Activated CD4-positive, alpha-beta T cell treated with anti-CD3 and anti-CD28 coated beads, Interleukin-2, amount 10 ng/mL, durations not matched to agents 7 days and 5 days (primary cell): ENCODE data around the gene FFAR1. TPM values are rescaled to one million over a fixed set of nuclear protein-coding genes. Genes with fewer than 3 reads are reported as not detected.
A peak's percentile ranks its signal among the peaks of the same experiment; 100 is the strongest.
"Not testable (repeated sequence)": the region's sequence is repeated elsewhere in the genome, so short reads cannot be mapped to it uniquely, and the experiment has no call there.

ENCODE experiments used
- CTCF ChIA-PET: fragments of 350-600 bp; sonication (Branson Sonifier 250); formaldehyde crosslinking; loops from one replicate; lab custom pipeline; 2021; ENCODE audit warnings: antibody characterized with exemption; lab: Charles Lee
- POLR2A ChIA-PET: fragments of 350-600 bp; sonication (Branson Sonifier 250); formaldehyde crosslinking; loops from one replicate; lab custom pipeline; 2021; ENCODE audit warnings: antibody characterized with exemption; lab: Charles Lee
- DNase-seq: peaks from one replicate; pipeline ENCODE4 v3.0.0-alpha.2; 2020
- H3K27ac Mint-ChIP-seq: one replicate; pipeline ENCODE4 v1.8.0; 2021; ENCODE audit warnings: mild to moderate bottlenecking, moderate library complexity, mixed read lengths
- H3K27me3 Mint-ChIP-seq: one replicate; pipeline ENCODE4 v1.8.0; 2021; ENCODE audit warnings: mixed read lengths
- H3K36me3 Mint-ChIP-seq: one replicate; pipeline ENCODE4 v1.8.0; 2021; ENCODE audit warnings: low read depth, mixed read lengths
- H3K4me1 Mint-ChIP-seq: one replicate; pipeline ENCODE4 v1.8.0; 2021; ENCODE audit warnings: mixed read lengths
- H3K4me3 Mint-ChIP-seq: one replicate; pipeline ENCODE4 v1.8.0; 2021; ENCODE audit warnings: mild to moderate bottlenecking, moderate library complexity, mixed read lengths
- H3K9me3 Mint-ChIP-seq: one replicate; pipeline ENCODE4 v1.8.0; 2021; ENCODE audit warnings: mixed read lengths
- total RNA-seq, 2 experiments: library from RNA; stranded (reverse); gene quantifications; one replicate each; pipeline ENCODE4 v1.2.3, GENCODE V29; 2021

The FFAR1 gene
- total RNA-seq, 2 experiments from 2014 or later = not detected

- H3K4me1 Mint-ChIP-seq = peaks cover 42% of the 10 kb centered on the region
- no peak for DNase-seq
- ChIA-PET CTCF (interaction anchor here (0.5 to 1.6 kb wide), 4 partner anchors 35 to 138 kb away, joined by 3 to 4 read pairs (median 4); no protein-coding TSS in a partner anchor), POLR2A (no interaction called here)
- no peaks in the 10 kb centered on the region for H3K27me3 Mint-ChIP-seq
- no peaks in the 10 kb centered on the region for H3K9me3 Mint-ChIP-seq
- no peaks in the 10 kb centered on the region for H3K36me3 Mint-ChIP-seq
- no peak overlapping the region for H3K27ac Mint-ChIP-seq
- no peak overlapping the region for H3K4me3 Mint-ChIP-seq
Measured at GRCh38 chr19:35348911-35349611, 1.4 kb downstream of the FFAR1 start.

- CTCF ChIA-PET = interaction anchor here (0.5 to 1.2 kb wide), 2 partner anchors 118 to 139 kb away, joined by 3 to 4 read pairs; no protein-coding TSS in a partner anchor
- H3K27ac Mint-ChIP-seq = no peak overlapping the region
- H3K4me1 Mint-ChIP-seq = peaks cover 42% of the 10 kb centered on the region
- no peak for DNase-seq
- H3K36me3 Mint-ChIP-seq = no peaks in the 10 kb centered on the region
- no peak overlapping the region for H3K4me3 Mint-ChIP-seq
- no peaks in the 10 kb centered on the region for H3K9me3 Mint-ChIP-seq
- POLR2A ChIA-PET = no interaction called here
- no peaks in the 10 kb centered on the region for H3K27me3 Mint-ChIP-seq
Measured at GRCh38 chr19:35349614-35350521, 2.2 kb downstream of the FFAR1 start.

- CTCF ChIA-PET = no interaction called here
- POLR2A ChIA-PET = no interaction called here
- Mint-ChIP-seq H3K4me3 (no peak overlapping the region), H3K36me3 (no peaks in the 10 kb centered on the region), H3K4me1 (peaks cover 42% of the 10 kb centered on the region), H3K9me3 (no peaks in the 10 kb centered on the region), H3K27ac (no peak overlapping the region), H3K27me3 (no peaks in the 10 kb centered on the region)
- DNase-seq = no peak
Measured at GRCh38 chr19:35350591-35350990, 2.9 kb downstream of the FFAR1 start.

- H3K4me3 Mint-ChIP-seq = no peak overlapping the region
- no peaks in the 10 kb centered on the region for H3K9me3 Mint-ChIP-seq
- H3K27me3 Mint-ChIP-seq = no peaks in the 10 kb centered on the region
- peak overlapping the region; percentile 46 for H3K27ac Mint-ChIP-seq
- DNase-seq = no peak
- peaks cover 32% of the 10 kb centered on the region for H3K4me1 Mint-ChIP-seq
- ChIA-PET POLR2A (no interaction called here), CTCF (interaction anchor here (0.6 to 0.8 kb wide), 2 partner anchors 73 to 978 kb away, joined by 3 read pairs; no protein-coding TSS in a partner anchor)
- H3K36me3 Mint-ChIP-seq = no peaks in the 10 kb centered on the region
Measured at GRCh38 chr19:35351411-35352176, 3.9 kb downstream of the FFAR1 start.

- no peak overlapping the region for H3K4me3 Mint-ChIP-seq
- ChIA-PET POLR2A (no interaction called here), CTCF (interaction anchor here (0.6 to 2.2 kb wide), 11 partner anchors 12 to 979 kb away, joined by 3 to 11 read pairs (median 3); no protein-coding TSS in a partner anchor)
- peaks cover 27% of the 10 kb centered on the region for H3K4me1 Mint-ChIP-seq
- no peaks in the 10 kb centered on the region for H3K9me3 Mint-ChIP-seq
- no peaks in the 10 kb centered on the region for H3K36me3 Mint-ChIP-seq
- no peak for DNase-seq
- H3K27me3 Mint-ChIP-seq = no peaks in the 10 kb centered on the region
- H3K27ac Mint-ChIP-seq = no peak overlapping the region
Measured at GRCh38 chr19:35352177-35352447, 4.4 kb downstream of the FFAR1 start.

- Mint-ChIP-seq H3K36me3 (no peaks in the 10 kb centered on the region), H3K9me3 (no peaks in the 10 kb centered on the region), H3K4me1 (peaks cover 21% of the 10 kb centered on the region), H3K4me3 (no peak overlapping the region), H3K27ac (no peak overlapping the region), H3K27me3 (no peaks in the 10 kb centered on the region)
- CTCF ChIA-PET = interaction anchor here (0.5 to 2.2 kb wide), 27 partner anchors 11 to 578 kb away, joined by 3 to 11 read pairs (median 3); partner anchors contain the start of gene FXYD1
- POLR2A ChIA-PET = no interaction called here
- peak; percentile 77 for DNase-seq
Measured at GRCh38 chr19:35352448-35353304, 5.0 kb downstream of the FFAR1 start.

GRCh38 chr19:35353635-35354034 is 5.9 kb downstream of the FFAR1 start:
- ChIA-PET CTCF (interaction anchor here (0.7 to 2.2 kb wide), 17 partner anchors 10 to 215 kb away, joined by 3 to 11 read pairs (median 4); partner anchors contain the start of gene FXYD1), POLR2A (no interaction called here)
- Mint-ChIP-seq H3K27ac (no peak overlapping the region), H3K27me3 (no peaks in the 10 kb centered on the region), H3K36me3 (no peaks in the 10 kb centered on the region), H3K4me1 (peaks cover 20% of the 10 kb centered on the region), H3K9me3 (no peaks in the 10 kb centered on the region), H3K4me3 (no peak overlapping the region)
- DNase-seq = no peak

GRCh38 chr19:35354898-35355297 is 7.2 kb downstream of the FFAR1 start:
- ChIA-PET CTCF (no interaction called here), POLR2A (no interaction called here)
- no peak for DNase-seq
- Mint-ChIP-seq H3K4me3 (no peak overlapping the region), H3K36me3 (no peaks in the 10 kb centered on the region), H3K27me3 (no peaks in the 10 kb centered on the region), H3K4me1 (peaks cover 13% of the 10 kb centered on the region), H3K27ac (no peak overlapping the region), H3K9me3 (no peaks in the 10 kb centered on the region)

GRCh38 chr19:35355791-35356460 is 8.2 kb downstream of the FFAR1 start:
- POLR2A ChIA-PET = no interaction called here

GRCh38 chr19:35357867-35358573 is 10.3 kb downstream of the FFAR1 start, which contains the start of gene FFAR3:
Gene FFAR3 (plus strand): TSS chr19:35358460. CDS start chr19:35358891, 431 bp downstream.
- ChIA-PET POLR2A (no interaction called here), CTCF (interaction anchor here (0.8 to 1.6 kb wide), 3 partner anchors 25 to 138 kb away, joined by 3 read pairs; no protein-coding TSS in a partner anchor)
- Mint-ChIP-seq H3K9me3 (no peaks in the 10 kb centered on the region), H3K36me3 (no peaks in the 10 kb centered on the region), H3K4me3 (no peak within 1 kb of the TSS), H3K4me1 (peaks cover 8% of the 10 kb centered on the region), H3K27ac (no peak within 1 kb of the TSS), H3K27me3 (no peaks in the 10 kb centered on the region)
- no peak for DNase-seq

More at GRCh38 chr19:35355791-35356460, 8.2 kb downstream of the FFAR1 start:
- H3K27ac Mint-ChIP-seq = no peak overlapping the region
- no peaks in the 10 kb centered on the region for H3K27me3 Mint-ChIP-seq
- H3K4me3 Mint-ChIP-seq = no peak overlapping the region
- CTCF ChIA-PET = interaction anchor here (0.6 to 0.7 kb wide), 3 partner anchors 9 to 183 kb away, joined by 3 to 5 read pairs (median 3); no protein-coding TSS in a partner anchor
- no peaks in the 10 kb centered on the region for H3K36me3 Mint-ChIP-seq
- no peaks in the 10 kb centered on the region for H3K9me3 Mint-ChIP-seq
- H3K4me1 Mint-ChIP-seq = peaks cover 13% of the 10 kb centered on the region
- DNase-seq = no peak

GRCh38 chr19:35358834-35359233 is 11.1 kb downstream of the FFAR1 start:
- H3K9me3 Mint-ChIP-seq, H3K4me1 Mint-ChIP-seq, H3K27me3 Mint-ChIP-seq, POLR2A ChIA-PET, H3K4me3 Mint-ChIP-seq, CTCF ChIA-PET, H3K36me3 Mint-ChIP-seq, H3K27ac Mint-ChIP-seq, DNase-seq: not testable (repeated sequence)
